Measurements from ENCODE around the gene MLXIPL. TPM values are rescaled to one million over a fixed set of nuclear protein-coding genes. Genes with fewer than 3 reads are reported as not detected.

Gene MLXIPL
- total and polyA plus RNA-seq, 2 of the 8 experiments (the other 6 are each of a cell fraction or from before 2014, with no cell fraction given) = 9.4 to 10.6 TPM

DNA sequence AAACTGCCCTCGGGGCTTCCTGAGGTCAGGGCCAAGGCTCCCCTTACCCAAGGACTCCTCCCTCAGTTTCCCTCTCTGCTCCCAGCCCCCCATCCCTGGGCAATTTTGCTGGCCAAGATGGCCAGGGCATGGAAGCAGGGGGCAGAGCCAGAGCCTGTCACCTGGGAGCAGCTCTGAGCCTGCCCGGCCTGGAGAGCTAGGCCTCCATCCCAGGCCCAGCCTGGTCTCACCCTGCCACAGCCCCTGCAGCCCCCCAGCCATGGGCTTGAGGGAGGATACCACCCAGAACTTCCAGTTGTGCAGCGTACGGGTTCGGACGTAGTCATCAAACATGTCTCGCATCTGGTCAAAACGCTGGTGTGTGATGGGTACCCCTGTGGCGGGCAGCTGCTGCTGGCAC lies 29.0 kb downstream of the MLXIPL start:
- Histone ChIP-seq H3K79me1 (ENCODE audit: low read depth, low read length) (no peaks in the 10 kb centered on the region), H2AFZ (ENCODE audit: low read length) (no peak overlapping the region), H3K27me3 (replicated peaks in 1 of 4; ENCODE audit: control insufficient read depth in 3 of 4, extremely low read depth in 1 of 4, insufficient read depth in 3 of 4, low read length in 3 of 4) (peaks cover 0 to 4% (median 4%) of the 10 kb centered on the region in 4 experiments; a peak in 4 of 7 replicates), H3K27ac (ENCODE audit: low read depth, low read length) (no peak overlapping the region), H3K56ac (replicated peaks; ENCODE audit: insufficient read length, low read depth, low read length) (no peak overlapping the region), H2BK12ac (ENCODE audit: low read depth, low read length) (no peak overlapping the region), H3K4me3 (ENCODE audit: extremely low read depth in 1 of 4, insufficient read depth in 2 of 4, low read depth in 3 of 4, low read length in 4 of 4) (no peak overlapping the region), H3K23me2 (ENCODE audit: low read depth, low read length) (peaks cover 6% of the 10 kb centered on the region; the same call in 1 of the 2 replicates), H3K9me3 (ENCODE audit: insufficient read depth in 2 of 2, low read depth in 1 of 2, low read length in 1 of 2) (no peaks in the 10 kb centered on the region), H2BK15ac (ENCODE audit: low read length) (no peak overlapping the region), H3K4ac (replicated peaks; ENCODE audit: insufficient read length, low read depth, low read length) (no peak overlapping the region), H2BK120ac (replicated peaks; ENCODE audit: low read depth, low read length) (no peak overlapping the region), H4K20me1 (replicated peaks in 1 of 2; ENCODE audit: control insufficient read depth in 1 of 2, insufficient read depth in 2 of 2, low read length in 2 of 2) (peaks cover 0 to 5% of the 10 kb centered on the region in 2 experiments), H3K23ac (ENCODE audit: insufficient read length) (no peak overlapping the region), H3K79me2 (ENCODE audit: control insufficient read depth in 1 of 2, insufficient read depth in 2 of 2, low read length in 2 of 2) (no peaks in the 10 kb centered on the region), H2AK5ac (ENCODE audit: low read depth, low read length) (no peak overlapping the region), H3K18ac (ENCODE audit: extremely low read depth, low read length) (no peak overlapping the region), H3K14ac (ENCODE audit: insufficient read length) (no peak overlapping the region), H2BK5ac (ENCODE audit: low read depth, low read length) (no peak overlapping the region), H3K9ac (replicated peaks in 1 of 4; ENCODE audit: extremely low read depth in 1 of 4, low read depth in 3 of 4, low read length in 3 of 4) (no peak overlapping the region), H3K4me1 (replicated peaks in 1 of 4; ENCODE audit: control insufficient read depth in 3 of 4, insufficient read depth in 4 of 4, low read length in 3 of 4) (peaks cover 0 to 10% (median 3%) of the 10 kb centered on the region in 4 experiments; a peak in 4 of 7 replicates), H4K91ac (replicated peaks; ENCODE audit: insufficient read length, low read length) (no peak overlapping the region), H4K5ac (ENCODE audit: insufficient read length, low read depth, low read length) (no peak overlapping the region), H4K8ac (ENCODE audit: extremely low read depth, insufficient read depth, low read length) (no peak overlapping the region), H2BK20ac (ENCODE audit: low read length) (no peak overlapping the region), H3K4me2 (ENCODE audit: insufficient read depth in 1 of 2, low read depth in 2 of 2, low read length in 2 of 2) (no peak overlapping the region), H3K36me3 (ENCODE audit: control insufficient read depth in 2 of 4, insufficient read depth in 4 of 4, low read length in 3 of 4) (no peaks in the 10 kb centered on the region; a peak in 1 of 8 replicates)
- WGBS, 2 experiments (ENCODE audit: extremely low coverage in 1 of 2, insufficient coverage in 1 of 2, insufficient read length in 1 of 2, insufficient replicate concordance in 2 of 2, low coverage in 1 of 2, low lambda C conversion rate in 2 of 2, missing lambda C conversion rate in 1 of 2) = 88% methylated on average over 9 of the region's 9 CpGs; no CpG with 5 or more reads in 1 of the 2 experiments
- CTCF ChIA-PET (ENCODE audit: partially characterized antibody) = interaction anchor here (0.6 to 9.6 kb wide), 6 partner anchors 10 to 748 kb away, joined by 3 to 74 read pairs (median 4); no protein-coding TSS in a partner anchor
- no peak for DNase-seq (ENCODE audit: low read depth in 1 of 2, low spot score in 2 of 2)
- POLR2A ChIA-PET (ENCODE audit: partially characterized antibody) = interaction anchor here (0.7 to 1.8 kb wide), 4 partner anchors 8 to 31 kb away, joined by 3 to 6 read pairs (median 4); partner anchors contain the start of gene TBL2
- FAIRE-seq = no peak
- TF ChIP-seq EZH2 (IDR thresholded peaks at IDR 0.05; ENCODE audit: low read depth, low read length, severe bottlenecking) (no peak), SIX5 (IDR thresholded peaks at IDR 0.05; ENCODE audit: low read depth, low read length) (no peak), JUND (IDR thresholded peaks at IDR 0.05; ENCODE audit: low read length) (no peak), SP4 (IDR thresholded peaks at IDR 0.05; ENCODE audit: low read length) (no peak), CHD1 (IDR thresholded peaks at IDR 0.05; ENCODE audit: low read depth, low read length) (no peak), BCL11A (IDR thresholded peaks at IDR 0.05; ENCODE audit: low read depth in 2 of 2, low read length in 2 of 2) (no peak), CTBP2 (IDR thresholded peaks at IDR 0.05; ENCODE audit: borderline replicate concordance, insufficient read depth, insufficient read length, low read length) (no peak), SP2 (IDR thresholded peaks at IDR 0.05; ENCODE audit: low read length) (no peak), ASH2L (IDR thresholded peaks at IDR 0.05; ENCODE audit: low read length) (no peak), SIN3A (conservative IDR thresholded peaks at IDR 0.05 in 1 of 2, IDR thresholded peaks at IDR 0.05 in 1 of 2; ENCODE audit: low read depth in 1 of 2, low read length in 2 of 2) (no peak)
- TF ChIP-seq, protein P1, sequence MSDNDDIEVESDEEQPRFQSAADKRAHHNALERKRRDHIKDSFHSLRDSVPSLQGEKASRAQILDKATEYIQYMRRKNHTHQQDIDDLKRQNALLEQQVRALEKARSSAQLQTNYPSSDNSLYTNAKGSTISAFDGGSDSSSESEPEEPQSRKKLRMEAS (IDR thresholded peaks at IDR 0.05) = no peak
